Skeletal muscle cell (primary cell): ENCODE data around the gene SNX1.

Experiments used
- DNase-seq: peaks from one replicate; pipeline ENCODE4 v3.0.0-alpha.2; 2010; ENCODE audit warnings: low read depth
- H3K4me3 ChIP-seq: 2 replicates; pipeline ENCODE4 v1.5.1; 2011; ENCODE audit warnings: low read depth, mild to moderate bottlenecking, control low read depth, low read length, moderate library complexity

SNX1 gene

GRCh38 chr15:64156652-64157331 lies 61.0 kb downstream of the SNX1 start:
- DNase-seq, result no peak
- H3K4me3 ChIP-seq, result no peak overlapping the region

GRCh38 chr15:64157599-64158125 lies 61.9 kb downstream of the SNX1 start:
- no peak for DNase-seq
- no peak overlapping the region for H3K4me3 ChIP-seq

GRCh38 chr15:64158363-64159134 lies 62.8 kb downstream of the SNX1 start:
- H3K4me3 ChIP-seq, result no peak overlapping the region

GRCh38 chr15:64161688-64162477 lies 66.1 kb downstream of the SNX1 start:
- no peak for DNase-seq
- peak overlapping the region; percentile 88 for H3K4me3 ChIP-seq

More at GRCh38 chr15:64158363-64159134, 62.8 kb downstream of the SNX1 start:
- DNase-seq, result no peak

GRCh38 chr15:64162478-64162868 lies 66.7 kb downstream of the SNX1 start:
- H3K4me3 ChIP-seq, result peak overlapping the region; percentile 88
- no peak for DNase-seq

- DNase-seq, result peak; percentile 94
- peak within 1 kb of the TSS; percentile 88 for H3K4me3 ChIP-seq
These were observed 67.3 kb downstream of the SNX1 start, which contains the start of gene PPIB for GRCh38 chr15:64162869-64163658. Gene PPIB, minus strand, starts transcription at chr15:64163022. Its CDS starts 36 bp downstream, at chr15:64162986.

- peak overlapping the region; percentile 39 for H3K4me3 ChIP-seq
- DNase-seq, result no peak
These were observed 68.0 kb downstream of the SNX1 start for GRCh38 chr15:64163659-64164362.

GRCh38 chr15:64164436-64164835 lies 68.7 kb downstream of the SNX1 start:
- no peak overlapping the region for H3K4me3 ChIP-seq
- DNase-seq, result no peak

GRCh38 chr15:64166102-64166890 lies 70.5 kb downstream of the SNX1 start:
- H3K4me3 ChIP-seq, result no peak overlapping the region
- DNase-seq, result no peak

GRCh38 chr15:64180235-64180824 lies 84.5 kb downstream of the SNX1 start:
- no peak for DNase-seq
- H3K4me3 ChIP-seq, result no peak overlapping the region

- no peak for DNase-seq
- H3K4me3 ChIP-seq, result no peak overlapping the region
These were observed 87.1 kb downstream of the SNX1 start for GRCh38 chr15:64182859-64183370.

GRCh38 chr15:64185146-64185911 lies 89.5 kb downstream of the SNX1 start:
- no peak for DNase-seq
- H3K4me3 ChIP-seq, result no peak overlapping the region

GRCh38 chr15:64187396-64188191 lies 91.8 kb downstream of the SNX1 start:
- H3K4me3 ChIP-seq, result no peak overlapping the region
- no peak for DNase-seq
